IPS DF 6.9 (cell line): ENCODE data around the gene OPCML.

ENCODE experiments used
- DNase-seq: peaks from one replicate; pipeline ENCODE4 v3.0.0-alpha.2; 2013; ENCODE audit warnings: low read depth, low spot score
- H3K27ac ChIP-seq: one replicate; pipeline ENCODE4 v1.5.1; 2013; ENCODE audit warnings: low read length, control low read depth
- H3K27me3 ChIP-seq: 2 replicates; pipeline ENCODE4 v1.6.1; 2013; ENCODE audit warnings: mild to moderate bottlenecking, low read length; ENCODE audit not compliant: control insufficient read depth, insufficient read depth
- H3K36me3 ChIP-seq: 2 replicates; pipeline ENCODE4 v1.6.1; 2013; ENCODE audit warnings: low read length; ENCODE audit not compliant: control insufficient read depth, insufficient read depth
- H3K4me1 ChIP-seq: 2 replicates; pipeline ENCODE4 v1.6.1; 2013; ENCODE audit warnings: low read length; ENCODE audit not compliant: control insufficient read depth, insufficient read depth
- H3K4me3 ChIP-seq: 2 replicates; pipeline ENCODE4 v1.5.1; 2013; ENCODE audit warnings: mild to moderate bottlenecking, low read length
- H3K9me3 ChIP-seq: 2 replicates; pipeline ENCODE4 v1.6.1; 2013; ENCODE audit warnings: low read length, inconsistent platforms; ENCODE audit not compliant: control insufficient read depth, insufficient read depth
- WGBS: extraction: QIAGEN DNeasy Blood & Tissue Kit; methylation state at CpG from one replicate; pipeline ENCODE4 v1.1.7; 2013; ENCODE audit warnings: mixed read lengths, missing lambda C conversion rate; ENCODE audit not compliant: insufficient read length, insufficient coverage; 5-methylcytosine and 5-hydroxymethylcytosine counted together

OPCML gene

DNA sequence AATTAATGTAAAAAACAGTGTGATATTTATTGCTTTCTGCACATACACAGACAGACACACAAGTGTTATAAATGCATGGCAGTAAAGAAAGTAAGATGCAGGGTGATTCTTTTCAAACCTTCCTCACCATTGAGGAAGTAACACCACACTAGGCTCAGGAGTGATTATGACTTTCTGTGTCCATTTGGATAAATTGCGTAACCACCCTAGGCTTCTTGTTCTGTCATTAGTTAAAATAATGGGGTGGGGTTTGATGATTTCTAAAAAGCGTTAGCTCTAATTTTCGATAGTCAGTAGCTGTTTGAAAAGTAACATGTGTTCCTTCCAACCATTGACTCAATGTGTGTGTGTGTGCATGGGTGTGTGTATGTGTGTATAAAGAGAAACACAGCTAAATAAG is 1081.7 kb downstream of the OPCML start:
- H3K36me3 ChIP-seq = no peaks in the 10 kb centered on the region
- H3K4me1 ChIP-seq = peaks cover 7% of the 10 kb centered on the region
- DNase-seq = no peak
- WGBS = no CpG with 5 or more reads among the region's 3 CpGs
- H3K27me3 ChIP-seq = no peaks in the 10 kb centered on the region
- no peak overlapping the region for H3K4me3 ChIP-seq
- H3K27ac ChIP-seq = no peak overlapping the region
- no peaks in the 10 kb centered on the region for H3K9me3 ChIP-seq

DNA sequence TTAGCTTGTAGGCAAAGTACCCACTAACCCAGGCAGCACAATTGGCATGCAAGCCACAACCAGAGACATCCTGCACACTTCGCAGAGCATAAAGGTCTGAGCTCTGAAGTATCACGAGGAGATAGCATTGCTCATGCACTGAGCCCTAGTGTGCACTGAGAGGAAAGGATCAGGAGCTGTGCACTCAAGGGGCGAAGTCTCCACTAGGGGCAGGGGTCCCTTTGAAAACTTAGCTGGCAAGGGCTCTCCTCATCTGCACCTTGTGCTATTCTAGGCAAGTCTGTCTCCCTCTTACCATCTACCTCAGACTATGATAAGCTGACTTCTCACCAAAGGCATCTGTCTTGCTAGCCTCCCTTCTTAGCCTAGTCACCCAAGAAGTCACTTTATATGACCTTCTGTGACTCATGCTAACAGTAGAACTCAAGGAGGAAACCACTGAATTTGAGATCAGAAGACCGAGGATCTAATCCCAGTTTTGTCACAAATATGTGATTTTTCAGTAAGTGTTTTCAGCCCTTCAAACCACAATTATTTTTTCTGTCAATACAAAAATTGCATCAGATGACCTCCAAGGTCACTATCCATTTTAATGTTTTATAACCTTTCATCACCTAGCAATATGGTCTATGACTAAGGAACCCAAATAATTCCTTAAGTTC is 1083.8 kb downstream of the OPCML start:
- WGBS = no CpG with 5 or more reads among the region's 4 CpGs
- H3K27me3 ChIP-seq = no peaks in the 10 kb centered on the region
- H3K9me3 ChIP-seq = no peaks in the 10 kb centered on the region
- H3K4me1 ChIP-seq = peaks cover 7% of the 10 kb centered on the region
- no peak overlapping the region for H3K4me3 ChIP-seq
- no peaks in the 10 kb centered on the region for H3K36me3 ChIP-seq
- H3K27ac ChIP-seq = no peak overlapping the region
- no peak for DNase-seq

DNA sequence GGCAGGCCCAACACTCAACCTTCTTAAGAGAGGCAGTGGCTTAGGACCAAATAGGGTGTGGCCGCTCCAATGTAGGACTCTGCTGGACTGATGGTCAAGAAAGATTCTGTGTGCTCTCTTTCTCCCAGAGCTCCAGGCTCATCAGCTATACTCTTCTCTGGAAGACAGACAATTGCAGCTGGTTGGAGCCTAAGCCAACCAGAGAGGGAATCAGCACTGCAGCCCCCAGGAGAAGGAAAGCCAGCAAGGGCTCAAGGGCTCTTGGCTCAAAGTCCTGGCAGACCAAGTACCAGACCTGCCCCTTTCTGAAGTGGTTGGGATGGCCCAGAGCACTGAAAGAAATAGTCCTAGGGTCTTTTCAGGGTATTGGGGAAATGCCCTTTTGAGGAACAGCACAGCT is 1084.5 kb downstream of the OPCML start:
- no peaks in the 10 kb centered on the region for H3K36me3 ChIP-seq
- H3K4me3 ChIP-seq = no peak overlapping the region
- no peak for DNase-seq
- no peaks in the 10 kb centered on the region for H3K9me3 ChIP-seq
- H3K27me3 ChIP-seq = no peaks in the 10 kb centered on the region
- H3K4me1 ChIP-seq = peaks cover 7% of the 10 kb centered on the region
- no peak overlapping the region for H3K27ac ChIP-seq
- no CpG with 5 or more reads among the region's 1 CpG for WGBS

DNA sequence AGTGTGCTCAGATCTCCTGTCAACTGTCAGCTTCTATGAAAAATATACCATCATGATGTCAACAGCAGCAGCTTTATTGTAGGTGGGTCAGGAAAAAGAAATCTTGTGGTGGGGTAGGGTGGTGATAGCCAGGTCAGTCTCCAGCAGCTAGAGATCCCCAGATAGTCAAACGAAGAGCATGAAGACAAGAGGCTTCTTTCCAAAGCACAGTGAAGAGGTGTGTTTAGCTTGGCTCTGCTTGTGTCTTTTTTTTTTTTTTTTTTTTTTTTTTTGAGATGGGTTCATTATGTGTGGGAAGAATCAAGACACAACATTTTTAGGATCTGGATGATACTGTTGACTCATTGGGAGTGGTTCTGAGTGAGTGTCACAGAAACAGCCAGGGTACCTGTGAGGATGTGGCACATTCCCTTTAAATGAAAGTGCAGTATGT is 1086.4 kb downstream of the OPCML start:
- Histone ChIP-seq H3K27me3 (no peaks in the 10 kb centered on the region), H3K27ac (no peak overlapping the region), H3K9me3 (no peaks in the 10 kb centered on the region), H3K4me3 (no peak overlapping the region), H3K4me1 (0 out of 2 replicates have a peak, but pooled peaks cover 3% of the 10 kb centered on the region), H3K36me3 (no peaks in the 10 kb centered on the region)
- no peak for DNase-seq
- WGBS = no CpG with 5 or more reads among the region's 1 CpG

DNA sequence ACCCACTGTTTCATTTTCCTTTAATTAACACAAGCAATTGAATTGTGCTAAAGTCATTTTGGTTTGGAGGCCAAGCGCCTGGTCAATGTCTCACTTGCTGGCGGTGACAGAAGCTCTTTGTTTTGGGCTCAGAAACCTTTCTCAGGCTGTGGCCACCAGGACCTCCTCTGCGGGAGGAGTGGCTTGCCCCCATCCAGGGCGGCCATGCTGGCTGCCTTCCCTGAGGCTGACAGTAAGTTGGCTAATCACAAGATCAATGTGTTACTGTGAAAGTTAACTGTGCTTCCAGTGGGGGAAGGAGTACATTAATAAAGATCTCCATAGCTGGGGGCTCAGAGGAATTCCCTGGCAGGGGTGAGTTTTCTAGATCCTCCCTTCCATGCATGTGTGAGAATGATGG is 1087.4 kb downstream of the OPCML start:
- Histone ChIP-seq H3K27ac (no peak overlapping the region), H3K36me3 (no peaks in the 10 kb centered on the region), H3K27me3 (no peaks in the 10 kb centered on the region), H3K4me3 (no peak overlapping the region), H3K9me3 (no peaks in the 10 kb centered on the region), H3K4me1 (0 out of 2 replicates have a peak, but pooled peaks cover 3% of the 10 kb centered on the region)
- no CpG with 5 or more reads among the region's 4 CpGs for WGBS
- DNase-seq = no peak

DNA sequence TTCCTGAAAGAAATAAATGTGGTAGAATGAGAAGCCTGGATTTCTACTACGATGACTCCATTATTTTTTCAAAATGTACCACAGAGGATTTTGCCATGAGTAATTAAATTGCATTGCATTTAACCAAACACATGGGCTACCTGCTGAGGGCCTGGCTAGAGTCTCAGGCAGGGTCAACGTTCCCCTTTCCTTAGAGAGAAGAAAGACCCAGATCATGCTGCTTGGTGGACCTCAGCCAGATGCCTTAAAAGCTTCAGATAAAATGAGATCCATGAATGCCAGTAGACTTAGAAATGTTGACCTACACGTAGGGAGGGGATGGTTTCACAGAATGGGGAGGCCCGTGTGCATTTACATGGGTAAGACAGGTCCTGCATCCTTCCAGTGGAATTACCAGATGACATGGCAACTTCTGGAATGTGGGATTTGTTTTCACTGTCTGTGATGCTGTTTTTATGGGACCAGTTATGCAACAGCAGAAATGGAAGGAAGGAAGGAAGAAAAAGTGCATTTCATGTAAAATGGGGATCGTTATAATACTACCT is 1092.5 kb downstream of the OPCML start:
- DNase-seq = no peak
- Histone ChIP-seq H3K9me3 (no peaks in the 10 kb centered on the region), H3K27ac (no peak overlapping the region), H3K4me1 (no peaks in the 10 kb centered on the region), H3K36me3 (no peaks in the 10 kb centered on the region), H3K4me3 (no peak overlapping the region), H3K27me3 (no peaks in the 10 kb centered on the region)
- no CpG with 5 or more reads among the region's 5 CpGs for WGBS

DNA sequence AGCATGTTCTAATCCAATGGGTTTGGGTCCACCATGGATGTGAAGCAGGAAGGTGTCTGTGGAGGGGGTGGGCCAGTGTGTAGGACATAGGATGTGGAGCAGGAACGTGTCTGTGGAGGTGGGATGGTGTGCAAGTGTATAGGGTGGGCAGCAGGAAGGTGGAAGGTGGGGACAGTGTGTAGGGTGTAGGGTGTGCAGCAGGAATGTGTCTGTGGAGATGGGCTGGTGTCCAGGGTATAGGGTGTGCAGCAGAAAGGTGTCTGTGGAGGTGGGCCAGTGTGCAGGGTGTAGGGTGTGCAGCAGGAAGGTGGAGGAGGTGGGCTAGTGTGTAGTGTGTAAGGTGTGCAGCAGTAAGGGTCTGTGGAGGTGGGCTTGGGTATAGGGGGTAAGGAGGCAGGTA is 1093.9 kb downstream of the OPCML start:
- Histone ChIP-seq H3K4me3 (no peak overlapping the region), H3K36me3 (no peaks in the 10 kb centered on the region), H3K9me3 (no peaks in the 10 kb centered on the region), H3K27me3 (no peaks in the 10 kb centered on the region), H3K27ac (no peak overlapping the region), H3K4me1 (no peaks in the 10 kb centered on the region)
- WGBS = no CpG with 5 or more reads among the region's 1 CpG
- DNase-seq = no peak

DNA sequence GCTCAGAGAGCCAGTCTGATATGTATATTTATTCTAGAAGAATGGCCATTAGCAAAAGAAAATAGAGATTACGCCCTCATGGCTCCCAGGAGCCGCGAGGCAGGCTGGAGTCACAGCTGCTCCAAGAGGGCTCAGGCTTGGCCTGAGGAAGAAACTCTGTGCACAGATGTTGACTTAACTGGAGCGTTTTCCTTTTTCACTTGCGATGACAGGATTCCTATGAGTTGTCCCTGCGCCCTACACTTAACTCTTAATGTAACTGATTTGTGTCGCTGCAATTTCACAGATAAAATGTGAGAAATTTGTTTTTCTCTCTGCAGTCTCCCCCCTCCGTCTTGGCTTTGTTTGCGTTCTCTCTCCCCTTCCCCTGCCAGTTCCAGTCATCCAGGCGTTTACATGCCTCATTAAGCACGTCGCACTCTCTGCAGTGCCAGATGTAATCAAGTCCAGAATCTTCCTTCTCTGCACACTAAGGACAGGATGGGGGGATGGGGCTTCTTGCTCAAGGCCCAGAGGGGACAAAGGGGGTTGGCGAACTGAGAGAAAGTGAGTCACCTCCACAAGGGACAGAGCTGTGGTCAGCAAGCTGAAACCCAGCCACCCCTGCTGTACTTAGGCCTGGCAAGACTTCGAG is 1101.8 kb downstream of the OPCML start:
- Histone ChIP-seq H3K4me1 (no peaks in the 10 kb centered on the region), H3K4me3 (no peak overlapping the region), H3K9me3 (no peaks in the 10 kb centered on the region), H3K36me3 (no peaks in the 10 kb centered on the region), H3K27me3 (no peaks in the 10 kb centered on the region), H3K27ac (no peak overlapping the region)
- WGBS = no CpG with 5 or more reads among the region's 14 CpGs
- no peak for DNase-seq

DNA sequence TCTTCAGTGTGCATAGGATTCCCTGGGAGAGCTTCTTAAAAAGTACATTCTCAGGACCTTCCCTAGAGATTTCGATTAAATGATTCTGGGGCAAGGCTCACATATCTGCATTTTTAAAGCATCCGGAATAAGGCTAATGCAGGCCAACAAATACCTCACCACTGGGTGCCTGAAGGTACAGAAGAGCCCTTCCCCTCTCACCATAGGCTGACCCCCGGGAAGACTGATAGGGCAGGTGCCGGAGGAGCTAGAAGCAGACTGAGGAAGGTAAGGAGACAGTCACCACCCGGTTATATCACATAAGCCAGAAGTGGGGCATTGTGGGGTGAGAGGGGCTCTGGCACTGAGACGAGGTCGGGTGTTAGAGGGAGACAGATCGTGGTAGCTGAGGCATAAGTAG is 1102.6 kb downstream of the OPCML start:
- Histone ChIP-seq H3K4me1 (no peaks in the 10 kb centered on the region), H3K27ac (no peak overlapping the region), H3K4me3 (no peak overlapping the region), H3K36me3 (no peaks in the 10 kb centered on the region), H3K27me3 (no peaks in the 10 kb centered on the region), H3K9me3 (no peaks in the 10 kb centered on the region)
- DNase-seq = no peak
- WGBS = no CpG with 5 or more reads among the region's 8 CpGs

DNA sequence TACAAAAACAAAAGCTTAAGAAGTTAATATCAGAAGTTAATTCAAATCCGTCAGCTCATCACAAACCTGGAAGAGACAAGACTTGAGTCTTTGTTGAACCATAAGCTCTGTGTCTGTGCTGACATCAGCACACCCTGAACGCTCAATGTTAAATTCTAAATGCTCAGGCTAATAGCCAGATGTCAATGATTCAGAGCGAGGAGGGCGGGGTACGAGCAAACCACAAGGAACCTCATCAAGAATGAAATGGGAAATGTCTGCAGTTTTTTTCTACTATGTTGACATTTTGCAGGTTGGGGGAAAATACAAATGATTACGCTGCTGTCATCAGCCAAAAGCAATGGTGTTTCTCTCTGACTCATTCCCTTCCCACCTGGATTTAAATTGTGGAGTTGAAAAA is 1104.7 kb downstream of the OPCML start:
- no peak for DNase-seq
- no CpG with 5 or more reads among the region's 6 CpGs for WGBS
- Histone ChIP-seq H3K36me3 (no peaks in the 10 kb centered on the region), H3K27ac (no peak overlapping the region), H3K27me3 (no peaks in the 10 kb centered on the region), H3K4me1 (no peaks in the 10 kb centered on the region), H3K9me3 (no peaks in the 10 kb centered on the region), H3K4me3 (no peak overlapping the region)

DNA sequence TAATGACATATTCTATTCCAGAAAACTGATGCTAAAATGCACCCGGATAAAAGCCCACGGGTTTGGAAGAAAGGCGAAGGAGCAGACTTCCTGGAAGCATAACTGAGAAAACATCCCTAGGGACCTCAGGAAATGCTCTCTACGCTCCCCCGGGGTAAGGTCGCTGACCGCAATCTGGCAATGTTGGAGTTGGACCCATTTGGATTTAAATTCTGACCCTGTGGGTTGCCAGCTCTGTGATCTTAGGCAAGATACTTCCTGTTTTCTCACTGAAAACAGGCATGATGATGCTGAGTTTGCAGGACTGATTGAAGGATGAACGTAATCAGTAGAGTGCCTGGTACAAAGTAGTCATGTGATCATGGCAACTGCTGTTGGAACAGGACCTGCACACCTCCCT is 1107.9 kb downstream of the OPCML start:
- no peak for DNase-seq
- Histone ChIP-seq H3K9me3 (no peaks in the 10 kb centered on the region), H3K36me3 (no peaks in the 10 kb centered on the region), H3K4me1 (no peaks in the 10 kb centered on the region), H3K27ac (no peak overlapping the region), H3K27me3 (no peaks in the 10 kb centered on the region), H3K4me3 (no peak overlapping the region)
- WGBS = no CpG with 5 or more reads among the region's 8 CpGs
